ENCODE data around the gene TIAL1. TPM values are rescaled to one million over a fixed set of nuclear protein-coding genes. Genes with fewer than 3 reads are reported as not detected.
A peak's percentile ranks its signal among the peaks of the same experiment; 100 is the strongest.

TIAL1 gene
- total and polyA plus RNA-seq, 2 of the 4 experiments (the other 2 are of a cell fraction): 28.0 to 83.5 TPM

GRCh38 chr10:119597405-119598186 is 832 bp upstream of the TIAL1 start (continued):
- TF ChIP-seq MAFK (IDR thresholded peaks at IDR 0.05; ENCODE audit: low read depth, low read length): no peak
- TF ChIP-seq MAZ (IDR thresholded peaks at IDR 0.05; ENCODE audit: borderline replicate concordance, low read depth, low read length): no peak

GRCh38 chr10:119595676-119596515 is 868 bp downstream of the TIAL1 start:
- Histone ChIP-seq H3K4me1 (ENCODE audit: control insufficient read depth, insufficient read depth, low read length) (peaks cover 5% of the 10 kb centered on the region; the same call in 1 of the 2 replicates), H3K4ac (ENCODE audit: low read depth, low read length) (peak overlapping the region; percentile 96), H4K20me1 (ENCODE audit: insufficient read depth, low read length) (peaks cover 41% of the 10 kb centered on the region), H3K36me3 (ENCODE audit: control insufficient read depth, insufficient read depth, low read length) (peaks cover 6% of the 10 kb centered on the region), H4K5ac (ENCODE audit: low read depth, low read length) (peak overlapping the region; percentile 91), H2BK20ac (ENCODE audit: low read depth, low read length) (no peak overlapping the region), H2BK120ac (ENCODE audit: low read depth, low read length) (peak overlapping the region; percentile 57), H2BK15ac (ENCODE audit: low read depth, low read length) (no peak overlapping the region), H3K23ac (ENCODE audit: low read depth, low read length) (peak overlapping the region; percentile 95), H2AK9ac (replicated peaks; ENCODE audit: low read depth, low read length, poor library complexity) (peak overlapping the region; percentile 97), H3K14ac (replicated peaks; ENCODE audit: low read depth, low read length) (peak overlapping the region; percentile 99), H3K56ac (ENCODE audit: extremely low read depth, insufficient read depth, low read length) (peak overlapping the region; percentile 93), H2AFZ (replicated peaks; ENCODE audit: low read length, poor library complexity) (peak overlapping the region; percentile 67), H4K8ac (ENCODE audit: low read depth in 2 of 2, low read length in 2 of 2) (peak overlapping the region; percentile 38 to 88), H2AK5ac (ENCODE audit: low read depth, low read length) (peak overlapping the region; percentile 89), H3K27me3 (ENCODE audit: control insufficient read depth, insufficient read depth, low read length) (no peaks in the 10 kb centered on the region), H3K9me1 (ENCODE audit: insufficient read depth, low read length) (peaks cover 8% of the 10 kb centered on the region; the same call in 1 of the 2 replicates), H3K4me3 (ENCODE audit: insufficient read depth, low read depth, low read length) (peak overlapping the region; percentile 78), H4K91ac (ENCODE audit: insufficient read depth, low read depth, low read length) (peak overlapping the region; percentile 67), H3K9ac (ENCODE audit: low read depth, low read length) (peak overlapping the region; percentile 96), H3K27ac (ENCODE audit: insufficient read depth, low read length) (peak overlapping the region; percentile 96), H3K79me1 (ENCODE audit: low read depth in 1 of 2, low read length in 2 of 2) (peaks cover 3 to 27% of the 10 kb centered on the region in 2 experiments; a peak in 2 of 4 replicates), H2BK5ac (ENCODE audit: low read depth, low read length, poor library complexity, severe bottlenecking) (peak overlapping the region; percentile 93), H3K9me3 (ENCODE audit: control insufficient read depth, insufficient read depth, low read length) (peaks cover 2% of the 10 kb centered on the region; the same call in 1 of the 2 replicates), H3K4me2 (ENCODE audit: low read depth, low read length) (peak overlapping the region; percentile 97), H3K18ac (ENCODE audit: low read depth, low read length) (peak overlapping the region; percentile 88)
- ChIA-PET POLR2A (ENCODE audit: unreplicated experiment) (interaction anchor here (0.5 to 0.6 kb wide), 2 partner anchors 136 to 571 kb away, joined by 3 to 6 read pairs; no protein-coding TSS in a partner anchor), CTCF (interaction anchor here (0.6 to 1.7 kb wide), 4 partner anchors 38 to 660 kb away, joined by 4 to 8 read pairs (median 4); no protein-coding TSS in a partner anchor)
- peak; percentile 44 for DNase-seq
- intact Hi-C loops (cut with micrococcal nuclease): loop anchor here (2.0 kb wide), 2 partner anchors 129 to 397 kb away; no protein-coding TSS in a partner anchor
- dilution Hi-C loops (cut with HindIII; ENCODE audit: low sequenced_read_pairs, unreplicated experiment): no loop called here
- in situ Hi-C loops (cut with MboI; ENCODE audit: low sequenced_read_pairs): no loop called here
- TF ChIP-seq MAZ (IDR thresholded peaks at IDR 0.05; ENCODE audit: borderline replicate concordance, low read depth, low read length) (peak; percentile 28; the same call in 1 of the 2 replicates), MXI1 (IDR thresholded peaks at IDR 0.05; ENCODE audit: borderline replicate concordance, low read depth, low read length) (peak; percentile 82), POLR2A (IDR thresholded peaks at IDR 0.05; ENCODE audit: low read depth, low read length) (peak; percentile 44; the same call in 1 of the 2 replicates), USF2 (IDR thresholded peaks at IDR 0.05; ENCODE audit: low read depth, low read length) (peak; percentile 91), BHLHE40 (IDR thresholded peaks at IDR 0.05; ENCODE audit: low read depth, low read length) (peak; percentile 53; the same call in 1 of the 2 replicates), RAD21 (IDR thresholded peaks at IDR 0.05; ENCODE audit: low read length) (no peak), CHD1 (IDR thresholded peaks at IDR 0.05; ENCODE audit: low read depth, low read length) (0 out of 2 replicates have a peak, but pooled peaks have one; percentile 10), MAFK (IDR thresholded peaks at IDR 0.05; ENCODE audit: low read depth, low read length) (no peak)
- BruUV-seq (replicated peaks): no TSS peak
- peak; percentile 47 for ATAC-seq (ENCODE audit: low read depth)
- 0% methylated on average over 1 of the region's 50 CpGs; no CpG with 5 or more reads in 1 of the 2 experiments for WGBS, 2 experiments (ENCODE audit: extremely low coverage in 2 of 2, insufficient read length in 1 of 2)

Measured in IMR-90 (cell line).